Astrocyte (in vitro differentiated cells and primary cell): ENCODE results near the gene TRH. TPM values are rescaled to one million over a fixed set of nuclear protein-coding genes. Genes with fewer than 3 reads are reported as not detected.
"Not testable (repeated sequence)": the region's sequence is repeated elsewhere in the genome, so short reads cannot be mapped to it uniquely, and the experiment has no call there.

Source experiments
- DNase-seq: peaks from one replicate; pipeline ENCODE4 v3.0.0-alpha.2; 2010; ENCODE audit warnings: low read depth
- FAIRE-seq: peaks from 2 replicates; lab custom pipeline; 2011; peaks lifted over from hg19 to GRCh38; lab: Jason Lieb, UNC
- H2AFZ ChIP-seq: 2 replicates; pipeline ENCODE4 v1.6.0; 2012; ENCODE audit warnings: low read depth, low read length, inconsistent platforms
- H3K27ac ChIP-seq: 2 replicates; pipeline ENCODE4 v1.5.1; 2011; ENCODE audit warnings: low read depth, low read length, inconsistent platforms
- H3K27me3 ChIP-seq: 2 replicates; pipeline ENCODE4 v1.6.0; 2011; ENCODE audit warnings: low read length, inconsistent platforms; ENCODE audit not compliant: insufficient read depth
- H3K36me3 ChIP-seq: 2 replicates; pipeline ENCODE4 v1.5.1; 2011; ENCODE audit warnings: low read length, inconsistent platforms; ENCODE audit not compliant: insufficient read depth
- H3K4me1 ChIP-seq: 2 replicates; pipeline ENCODE4 v1.5.1; 2011; ENCODE audit warnings: low read length, inconsistent platforms; ENCODE audit not compliant: insufficient read depth
- H3K4me2 ChIP-seq: 2 replicates; pipeline ENCODE4 v1.6.0; 2012; ENCODE audit warnings: low read length, inconsistent platforms
- H3K4me3 ChIP-seq: 2 replicates; pipeline ENCODE4 v1.5.1; 2011; ENCODE audit warnings: low read depth, mild to moderate bottlenecking, low read length, inconsistent platforms; ENCODE audit not compliant: insufficient read depth
- H3K79me2 ChIP-seq: 2 replicates; pipeline ENCODE4 v1.6.0; 2012; ENCODE audit warnings: mild to moderate bottlenecking, low read length, inconsistent platforms; ENCODE audit not compliant: insufficient read depth
- H3K9ac ChIP-seq: 2 replicates; pipeline ENCODE4 v1.6.0; 2012; ENCODE audit warnings: mild to moderate bottlenecking, low read length, inconsistent platforms
- H3K9me3 ChIP-seq: 2 replicates; pipeline ENCODE4 v1.5.1; 2012; ENCODE audit warnings: low read depth, mild to moderate bottlenecking, low read length, inconsistent platforms; ENCODE audit not compliant: insufficient read depth
- H4K20me1 ChIP-seq: 2 replicates; pipeline ENCODE4 v1.6.0; 2012; ENCODE audit warnings: low read length, inconsistent platforms; ENCODE audit not compliant: insufficient read depth
- H3K27ac Mint-ChIP-seq: one replicate; pipeline ENCODE4 v1.8.0; 2021; ENCODE audit warnings: mild to moderate bottlenecking, mixed read lengths; ENCODE audit not compliant: unreplicated experiment
- H3K27me3 Mint-ChIP-seq: one replicate; pipeline ENCODE4 v1.8.0; 2021; ENCODE audit warnings: low read depth, mixed read lengths; ENCODE audit not compliant: unreplicated experiment
- H3K36me3 Mint-ChIP-seq: one replicate; pipeline ENCODE4 v1.8.0; 2021; ENCODE audit warnings: low read depth, mixed read lengths; ENCODE audit not compliant: unreplicated experiment
- H3K4me1 Mint-ChIP-seq: one replicate; pipeline ENCODE4 v1.8.0; 2021; ENCODE audit warnings: low read depth, mixed read lengths; ENCODE audit not compliant: unreplicated experiment
- H3K4me3 Mint-ChIP-seq: one replicate; pipeline ENCODE4 v1.8.0; 2021; ENCODE audit warnings: mild to moderate bottlenecking, moderate library complexity, mixed read lengths; ENCODE audit not compliant: unreplicated experiment
- H3K9me3 Mint-ChIP-seq: one replicate; pipeline ENCODE4 v1.8.0; 2021; ENCODE audit warnings: mild to moderate bottlenecking, mixed read lengths; ENCODE audit not compliant: unreplicated experiment
- total RNA-seq: library from RNA; stranded (reverse); gene quantifications from 2 replicates; pipeline ENCODE4 v1.2.1, GENCODE V29; 2021

Gene TRH
- total RNA-seq, 1 donor from 2014 or later = 0.14 TPM

- H3K27me3 Mint-ChIP-seq = peaks cover 22% of the 10 kb centered on the region
- not testable (repeated sequence) for H3K4me1 ChIP-seq, H3K36me3 ChIP-seq, H4K20me1 ChIP-seq, H3K27me3 ChIP-seq, H3K9me3 ChIP-seq, H3K27ac Mint-ChIP-seq, H3K9me3 Mint-ChIP-seq, DNase-seq, H3K36me3 Mint-ChIP-seq, H3K4me3 ChIP-seq, H3K9ac ChIP-seq, H3K4me3 Mint-ChIP-seq, H3K4me1 Mint-ChIP-seq, H3K79me2 ChIP-seq, H2AFZ ChIP-seq, H3K4me2 ChIP-seq, FAIRE-seq, H3K27ac ChIP-seq
Measured at GRCh38 chr3:130017661-130018060, 43.1 kb downstream of the TRH start.

GRCh38 chr3:130026146-130026829 is 51.8 kb downstream of the TRH start:
- not testable (repeated sequence) for H3K4me1 ChIP-seq, H3K27me3 ChIP-seq, FAIRE-seq, H3K4me2 ChIP-seq, H3K9me3 ChIP-seq, H3K9ac ChIP-seq, H3K27ac ChIP-seq, H4K20me1 ChIP-seq, H3K9me3 Mint-ChIP-seq, H3K27ac Mint-ChIP-seq, H3K36me3 ChIP-seq, H3K36me3 Mint-ChIP-seq, H3K4me3 ChIP-seq, H3K4me1 Mint-ChIP-seq, DNase-seq, H3K79me2 ChIP-seq, H3K4me3 Mint-ChIP-seq, H2AFZ ChIP-seq
- H3K27me3 Mint-ChIP-seq = peaks cover 21% of the 10 kb centered on the region

GRCh38 chr3:130027437-130027836 is 52.9 kb downstream of the TRH start:
- not testable (repeated sequence) for H3K27ac Mint-ChIP-seq, H3K4me1 ChIP-seq, FAIRE-seq, H3K27me3 ChIP-seq, H3K27ac ChIP-seq, H4K20me1 ChIP-seq, H3K4me3 Mint-ChIP-seq, H3K4me3 ChIP-seq, H3K9me3 ChIP-seq, H3K4me1 Mint-ChIP-seq, DNase-seq, H3K36me3 ChIP-seq, H3K9me3 Mint-ChIP-seq, H3K36me3 Mint-ChIP-seq, H2AFZ ChIP-seq, H3K9ac ChIP-seq, H3K79me2 ChIP-seq, H3K4me2 ChIP-seq
- H3K27me3 Mint-ChIP-seq = peaks cover 14% of the 10 kb centered on the region

Other genes with a start within 250 kb of the TRH start
- 36.4 and 37.9 TPM in 2 replicates for gene TMCC1, start 81.0 kb upstream of the TRH start, total RNA-seq
- 0.41 and 0.94 TPM in 2 replicates for gene ALG1L2, start 107.1 kb downstream of the TRH start, total RNA-seq